ENCODE measurements around the gene OSTM1. TPM values are rescaled to one million over a fixed set of nuclear protein-coding genes. Genes with fewer than 3 reads are reported as not detected.

OSTM1 gene
- total RNA-seq, 1 experiment from 2014 or later, result 20.9 TPM

GRCh38 chr6:108080010-108080780 is 5.7 kb upstream of the OSTM1 start:
- Histone ChIP-seq H2BK15ac (ENCODE audit: low read depth, low read length) (no peak overlapping the region), H3K79me2 (ENCODE audit: insufficient read depth, low read length) (no peaks in the 10 kb centered on the region), H3K18ac (ENCODE audit: insufficient read length, low read depth, low read length) (peak overlapping the region; percentile 68), H3K79me1 (ENCODE audit: insufficient read depth, low read depth, low read length, poor library complexity, severe bottlenecking) (no peaks in the 10 kb centered on the region), H3K4me2 (ENCODE audit: insufficient read depth, insufficient read length, low read length) (no peak overlapping the region), H3K4me1 (ENCODE audit: insufficient read depth, low read length) (no peaks in the 10 kb centered on the region; the same call in 1 of the 2 replicates), H2BK20ac (ENCODE audit: low read depth, low read length, poor library complexity, severe bottlenecking) (no peak overlapping the region), H3K23ac (ENCODE audit: insufficient read length, low read depth, low read length) (no peak overlapping the region), H3K9ac (ENCODE audit: extremely low read depth, insufficient read length, low read length) (no peak overlapping the region), H2BK12ac (ENCODE audit: insufficient read length, low read depth, low read length) (no peak overlapping the region), H3K4ac (ENCODE audit: low read depth, low read length) (no peak overlapping the region), H3K9me3 (ENCODE audit: control insufficient read depth, low read depth, low read length) (no peaks in the 10 kb centered on the region), H3T11ph (ENCODE audit: low read length) (no peak overlapping the region), H2BK5ac (ENCODE audit: insufficient read length, low read length) (no peak overlapping the region), H3K23me2 (ENCODE audit: insufficient read length, low read depth, low read length, poor library complexity, severe bottlenecking) (no peaks in the 10 kb centered on the region), H3K14ac (ENCODE audit: insufficient read depth, low read length) (peak overlapping the region; percentile 40; the same call in 1 of the 2 replicates), H3K27me3 (ENCODE audit: insufficient read depth, low read length) (no peaks in the 10 kb centered on the region; the same call in 1 of the 2 replicates), H2AK5ac (ENCODE audit: insufficient read length, low read length) (no peak overlapping the region), H3K56ac (ENCODE audit: insufficient read length, low read depth, low read length) (no peak overlapping the region), H4K5ac (ENCODE audit: insufficient read length, low read depth, low read length) (no peak overlapping the region), H4K8ac (replicated peaks; ENCODE audit: insufficient read length, low read depth, low read length) (no peak overlapping the region), H3K27ac (ENCODE audit: insufficient read length, low read depth, low read length) (no peak overlapping the region), H2AFZ (ENCODE audit: low read length) (no peak overlapping the region), H4K20me1 (ENCODE audit: control insufficient read depth, insufficient read depth, insufficient read length) (no peaks in the 10 kb centered on the region), H2BK120ac (ENCODE audit: low read depth, low read length, poor library complexity, severe bottlenecking) (no peak overlapping the region), H4K91ac (ENCODE audit: insufficient read length, low read depth, low read length) (no peak overlapping the region)
- Mint-ChIP-seq H3K4me3 (no peak overlapping the region), H3K9me3 (peaks cover 0 to 3% of the 10 kb centered on the region in 2 experiments; a peak in 2 of 5 replicates), H3K27me3 (ENCODE audit: low read depth) (peaks cover 23% of the 10 kb centered on the region), H3K4me1 (peaks cover 22 to 25% of the 10 kb centered on the region in 2 experiments), H3K27ac (peak overlapping the region; percentile 36 to 75 (median 73); a peak in 4 of 7 replicates), H3K36me3 (ENCODE audit: insufficient read depth in 1 of 3, low read depth in 3 of 3) (no peaks in the 10 kb centered on the region; a peak in 1 of 7 replicates)
- DNase-seq, result peak; percentile 72
- no peak for TF ChIP-seq CTCF (conservative IDR thresholded peaks at IDR 0.05)
- no CpG with 5 or more reads among the region's 2 CpGs for WGBS (ENCODE audit: extremely low coverage, insufficient read length, low lambda C conversion rate)

All from H9 (cell line).